GM12878 (cell line): ENCODE measurements around the gene CD40LG.

Source experiments
- CHD4 ChIP-seq: fragments of 200-600 bp; sonication (generic); IDR thresholded peaks from 2 replicates; pipeline ENCODE4 v1.6.1; 2016; ENCODE audit warnings: mild to moderate bottlenecking
- EZH2 ChIP-seq: IDR thresholded peaks from 2 replicates; pipeline ENCODE4 v1.6.1; 2012; ENCODE audit warnings: low read depth, mild to moderate bottlenecking, control low read depth, inconsistent platforms, low read length, borderline replicate concordance; ENCODE audit not compliant: control insufficient read depth
- PML ChIP-seq: IDR thresholded peaks from 2 replicates; pipeline ENCODE4 v1.6.1; 2012; ENCODE audit warnings: low read length, inconsistent platforms
- ZBTB4 ChIP-seq: fragments of 450-650 bp; formaldehyde crosslinking; IDR thresholded peaks from 2 replicates; pipeline ENCODE4 v1.4.0; 2022; ENCODE audit warnings: mild to moderate bottlenecking, moderate library complexity
- TF ChIP-seq, protein P1 (sequence below), 3 experiments: IDR thresholded peaks in 2 of 3; conservative IDR thresholded peaks in 1 of 3; 2 replicates each; pipeline ENCODE4 v1.5.1; 2011; ENCODE audit warnings: low read depth in 3 of 3, low read length in 3 of 3, mild to moderate bottlenecking in 3 of 3, control low read depth in 2 of 3, moderate library complexity in 2 of 3, inconsistent platforms in 1 of 3, mixed read lengths in 1 of 3; ENCODE audit not compliant: control insufficient read depth in 2 of 3, insufficient read depth in 1 of 3; ENCODE audit errors: extremely low read depth in 1 of 3
- TF ChIP-seq, protein P2 (sequence below): fragments of 450-650 bp; conservative IDR thresholded peaks from 2 replicates; pipeline ENCODE4 v1.6.1; 2017; ENCODE audit warnings: mild to moderate bottlenecking, moderate library complexity

DNA sequence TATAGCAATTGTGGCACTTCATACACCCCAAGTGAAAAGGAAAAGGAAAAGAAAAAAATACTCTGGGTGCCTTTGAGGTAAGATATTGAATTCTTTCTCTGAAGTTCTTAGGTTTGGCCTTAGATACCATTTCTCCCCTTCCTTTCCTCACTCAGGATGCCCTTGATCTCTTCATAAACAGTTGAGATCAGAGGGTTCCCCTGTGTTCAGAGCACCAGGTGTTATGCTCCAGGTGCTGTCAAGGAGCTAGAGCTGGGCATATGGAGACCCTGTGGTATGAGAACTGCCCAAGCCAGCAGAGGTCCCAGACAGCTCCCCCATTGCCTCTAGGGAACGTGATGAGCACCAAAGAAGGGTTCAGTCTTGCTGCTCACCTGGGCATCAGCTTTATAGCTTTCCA is 17.1 kb upstream of the CD40LG start:
- no peak for TF ChIP-seq EZH2
- no peak for TF ChIP-seq CHD4
- TF ChIP-seq, protein P1, sequence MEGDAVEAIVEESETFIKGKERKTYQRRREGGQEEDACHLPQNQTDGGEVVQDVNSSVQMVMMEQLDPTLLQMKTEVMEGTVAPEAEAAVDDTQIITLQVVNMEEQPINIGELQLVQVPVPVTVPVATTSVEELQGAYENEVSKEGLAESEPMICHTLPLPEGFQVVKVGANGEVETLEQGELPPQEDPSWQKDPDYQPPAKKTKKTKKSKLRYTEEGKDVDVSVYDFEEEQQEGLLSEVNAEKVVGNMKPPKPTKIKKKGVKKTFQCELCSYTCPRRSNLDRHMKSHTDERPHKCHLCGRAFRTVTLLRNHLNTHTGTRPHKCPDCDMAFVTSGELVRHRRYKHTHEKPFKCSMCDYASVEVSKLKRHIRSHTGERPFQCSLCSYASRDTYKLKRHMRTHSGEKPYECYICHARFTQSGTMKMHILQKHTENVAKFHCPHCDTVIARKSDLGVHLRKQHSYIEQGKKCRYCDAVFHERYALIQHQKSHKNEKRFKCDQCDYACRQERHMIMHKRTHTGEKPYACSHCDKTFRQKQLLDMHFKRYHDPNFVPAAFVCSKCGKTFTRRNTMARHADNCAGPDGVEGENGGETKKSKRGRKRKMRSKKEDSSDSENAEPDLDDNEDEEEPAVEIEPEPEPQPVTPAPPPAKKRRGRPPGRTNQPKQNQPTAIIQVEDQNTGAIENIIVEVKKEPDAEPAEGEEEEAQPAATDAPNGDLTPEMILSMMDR (IDR thresholded peaks at IDR 0.05 in 2 of 3, conservative IDR thresholded peaks at IDR 0.05 in 1 of 3; ENCODE audit: control insufficient read depth in 2 of 3, extremely low read depth in 1 of 3, insufficient read depth in 1 of 3, low read depth in 3 of 3, low read length in 3 of 3): no peak
- TF ChIP-seq PML: no peak
- TF ChIP-seq ZBTB4 (CRISPR knock-in tag): no peak
- TF ChIP-seq, protein P2, sequence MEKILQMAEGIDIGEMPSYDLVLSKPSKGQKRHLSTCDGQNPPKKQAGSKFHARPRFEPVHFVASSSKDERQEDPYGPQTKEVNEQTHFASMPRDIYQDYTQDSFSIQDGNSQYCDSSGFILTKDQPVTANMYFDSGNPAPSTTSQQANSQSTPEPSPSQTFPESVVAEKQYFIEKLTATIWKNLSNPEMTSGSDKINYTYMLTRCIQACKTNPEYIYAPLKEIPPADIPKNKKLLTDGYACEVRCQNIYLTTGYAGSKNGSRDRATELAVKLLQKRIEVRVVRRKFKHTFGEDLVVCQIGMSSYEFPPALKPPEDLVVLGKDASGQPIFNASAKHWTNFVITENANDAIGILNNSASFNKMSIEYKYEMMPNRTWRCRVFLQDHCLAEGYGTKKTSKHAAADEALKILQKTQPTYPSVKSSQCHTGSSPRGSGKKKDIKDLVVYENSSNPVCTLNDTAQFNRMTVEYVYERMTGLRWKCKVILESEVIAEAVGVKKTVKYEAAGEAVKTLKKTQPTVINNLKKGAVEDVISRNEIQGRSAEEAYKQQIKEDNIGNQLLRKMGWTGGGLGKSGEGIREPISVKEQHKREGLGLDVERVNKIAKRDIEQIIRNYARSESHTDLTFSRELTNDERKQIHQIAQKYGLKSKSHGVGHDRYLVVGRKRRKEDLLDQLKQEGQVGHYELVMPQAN: no peak
